Measurements from ENCODE around the gene VRK3.

VRK3 gene, protein sequence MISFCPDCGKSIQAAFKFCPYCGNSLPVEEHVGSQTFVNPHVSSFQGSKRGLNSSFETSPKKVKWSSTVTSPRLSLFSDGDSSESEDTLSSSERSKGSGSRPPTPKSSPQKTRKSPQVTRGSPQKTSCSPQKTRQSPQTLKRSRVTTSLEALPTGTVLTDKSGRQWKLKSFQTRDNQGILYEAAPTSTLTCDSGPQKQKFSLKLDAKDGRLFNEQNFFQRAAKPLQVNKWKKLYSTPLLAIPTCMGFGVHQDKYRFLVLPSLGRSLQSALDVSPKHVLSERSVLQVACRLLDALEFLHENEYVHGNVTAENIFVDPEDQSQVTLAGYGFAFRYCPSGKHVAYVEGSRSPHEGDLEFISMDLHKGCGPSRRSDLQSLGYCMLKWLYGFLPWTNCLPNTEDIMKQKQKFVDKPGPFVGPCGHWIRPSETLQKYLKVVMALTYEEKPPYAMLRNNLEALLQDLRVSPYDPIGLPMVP

DNA sequence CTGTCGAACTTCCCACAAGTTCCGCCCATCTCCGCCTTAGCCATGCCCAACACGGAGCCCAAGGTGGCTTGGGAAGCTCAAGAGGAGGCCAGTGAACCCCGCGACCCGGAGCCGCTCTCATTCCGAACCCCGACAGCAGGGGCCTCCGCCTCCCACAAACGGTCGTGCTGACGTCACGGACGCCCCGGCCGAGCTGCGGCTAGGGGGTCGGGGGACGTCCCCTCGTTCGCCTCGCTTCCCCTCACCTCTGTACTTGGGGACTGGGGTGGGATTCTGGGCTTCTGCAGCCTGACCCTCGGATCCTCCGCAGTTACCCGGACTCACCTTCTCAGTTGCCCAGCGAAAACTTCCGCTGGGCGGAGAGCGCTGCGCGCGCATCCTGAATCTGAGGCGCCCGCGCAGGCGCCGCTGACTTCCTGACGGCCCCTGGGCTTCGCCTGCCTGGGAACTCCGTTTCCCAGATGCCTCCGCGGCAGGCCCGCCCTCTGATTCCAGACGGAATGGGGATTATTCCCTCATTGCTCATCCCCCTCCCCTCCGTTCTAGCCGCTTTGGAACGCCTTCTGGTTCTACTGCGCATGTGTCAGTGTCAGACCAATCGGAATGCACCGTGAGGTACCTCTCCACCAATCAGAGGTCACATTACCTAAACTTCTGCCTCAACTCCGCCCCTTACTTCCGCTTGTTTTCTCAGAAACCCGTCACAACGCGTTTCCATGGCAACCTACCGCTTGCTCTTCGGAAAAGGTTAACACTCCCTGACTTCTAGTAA is at the start of gene VRK3:
VRK3 (minus strand) TSS at position 351 of the 772 bp plus-strand sequence. CDS start 9,210 bp downstream, outside the sequence.
- TF ChIP-seq GATA2 (IDR thresholded peaks at IDR 0.05; ENCODE audit: low read depth, low read length): no peak
- TF ChIP-seq GATA3 (IDR thresholded peaks at IDR 0.05; ENCODE audit: low read depth, low read length): no peak

DNA sequence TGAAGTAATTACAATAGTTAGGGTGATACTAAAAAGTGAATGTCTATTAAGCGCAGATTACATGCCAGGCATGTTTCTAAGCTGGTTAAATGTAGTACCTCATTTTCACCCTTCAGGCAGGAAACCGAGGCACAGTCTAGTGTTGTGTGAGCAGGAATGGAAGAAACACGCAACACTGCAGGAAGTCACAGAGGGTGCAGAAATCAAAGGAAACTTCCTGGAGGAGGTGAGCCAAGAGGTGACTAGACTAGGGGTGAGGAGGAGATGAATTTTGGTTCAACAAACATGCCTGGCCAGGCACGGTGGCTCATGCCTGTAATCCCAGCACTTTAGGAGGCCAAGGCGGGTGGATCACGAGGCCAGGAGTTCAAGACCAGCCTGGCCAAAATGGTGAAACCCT is 42.4 kb upstream of the VRK3 start:
- TF ChIP-seq GATA3 (IDR thresholded peaks at IDR 0.05; ENCODE audit: low read depth, low read length): no peak
- no peak for TF ChIP-seq GATA2 (IDR thresholded peaks at IDR 0.05; ENCODE audit: low read depth, low read length)

DNA sequence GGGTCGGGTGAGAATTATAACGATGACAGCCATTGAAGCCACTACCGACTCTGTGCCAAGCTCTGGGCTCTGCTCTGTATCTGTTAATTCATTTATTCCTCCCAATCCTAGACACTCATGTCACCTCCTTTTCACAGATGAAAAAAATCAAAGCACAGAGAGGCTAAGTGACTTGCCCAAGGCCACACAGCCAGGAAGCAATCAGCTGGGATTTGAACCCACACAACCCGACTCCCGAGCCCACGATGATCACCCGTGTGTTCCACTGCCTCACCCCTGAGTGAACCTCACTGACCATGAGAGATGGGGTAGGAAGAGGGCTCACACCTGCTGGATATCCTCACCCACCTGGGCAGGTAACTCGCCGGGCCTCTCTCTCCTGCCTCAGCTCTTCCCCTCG is 40.8 kb upstream of the VRK3 start:
- TF ChIP-seq GATA3 (IDR thresholded peaks at IDR 0.05; ENCODE audit: low read depth, low read length): no peak
- no peak for TF ChIP-seq GATA2 (IDR thresholded peaks at IDR 0.05; ENCODE audit: low read depth, low read length)

DNA sequence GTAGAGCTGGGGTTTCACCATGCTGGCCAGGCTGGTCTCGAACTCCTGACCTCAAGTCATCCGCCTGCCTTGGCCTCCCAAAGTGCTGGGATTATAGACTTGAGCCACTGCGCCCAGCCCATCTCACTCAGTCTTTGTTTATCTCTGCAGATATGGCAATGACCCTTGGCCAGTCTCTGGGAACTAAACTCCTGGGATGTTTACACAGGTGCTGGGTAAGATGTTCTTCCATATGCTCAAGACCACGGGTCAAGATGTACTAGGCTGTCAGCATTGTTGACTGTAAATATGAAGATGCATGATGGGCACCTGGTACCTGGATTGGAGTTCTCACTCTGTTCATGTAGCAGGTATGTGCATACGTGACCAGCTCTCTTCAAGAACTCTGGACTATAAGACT is 36.5 kb upstream of the VRK3 start:
- TF ChIP-seq GATA2 (IDR thresholded peaks at IDR 0.05; ENCODE audit: low read depth, low read length) (no peak), GATA3 (IDR thresholded peaks at IDR 0.05; ENCODE audit: low read depth, low read length) (no peak)

DNA sequence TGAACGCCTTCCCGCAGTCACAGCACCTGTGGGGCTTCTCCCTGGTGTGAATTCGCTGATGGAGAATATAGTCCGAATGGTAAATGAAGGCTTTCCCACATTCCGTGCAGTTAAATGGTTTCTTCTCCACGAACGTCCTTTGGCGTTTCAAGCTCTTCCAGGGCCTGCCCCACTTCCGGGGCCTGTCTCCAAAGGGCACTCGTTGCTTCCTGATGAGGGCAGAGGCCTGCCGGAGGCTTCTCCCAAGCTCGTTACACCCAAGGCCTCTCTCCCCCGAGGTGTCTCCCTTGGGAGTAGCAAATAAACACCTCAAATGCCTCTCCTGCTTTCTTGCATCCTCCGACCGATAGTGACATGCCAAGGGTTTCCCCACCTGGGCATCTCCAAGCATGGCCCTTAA is 34.9 kb upstream of the VRK3 start:
- TF ChIP-seq GATA3 (IDR thresholded peaks at IDR 0.05; ENCODE audit: low read depth, low read length) (no peak), GATA2 (IDR thresholded peaks at IDR 0.05; ENCODE audit: low read depth, low read length) (no peak)

DNA sequence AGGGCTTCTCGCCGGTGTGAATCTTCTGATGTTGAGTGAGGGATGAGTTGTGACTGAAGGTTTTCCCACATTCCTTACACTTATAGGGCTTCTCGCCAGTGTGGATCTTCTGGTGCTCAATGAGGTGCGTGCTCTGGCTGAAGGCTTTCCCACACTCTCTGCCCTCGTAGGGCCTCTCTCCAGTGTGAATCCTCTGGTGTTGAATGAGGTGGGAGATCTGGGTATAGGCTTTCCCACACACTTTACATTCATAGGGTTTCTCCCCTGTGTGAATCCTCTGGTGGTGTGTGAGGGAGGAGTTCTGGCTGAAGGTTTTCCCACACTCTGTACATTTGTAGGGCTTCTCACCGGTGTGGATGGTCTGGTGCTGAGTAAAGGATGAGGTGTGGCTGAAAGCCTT is 33.9 kb upstream of the VRK3 start:
- TF ChIP-seq GATA3 (IDR thresholded peaks at IDR 0.05; ENCODE audit: low read depth, low read length) (no peak), GATA2 (IDR thresholded peaks at IDR 0.05; ENCODE audit: low read depth, low read length) (no peak)

DNA sequence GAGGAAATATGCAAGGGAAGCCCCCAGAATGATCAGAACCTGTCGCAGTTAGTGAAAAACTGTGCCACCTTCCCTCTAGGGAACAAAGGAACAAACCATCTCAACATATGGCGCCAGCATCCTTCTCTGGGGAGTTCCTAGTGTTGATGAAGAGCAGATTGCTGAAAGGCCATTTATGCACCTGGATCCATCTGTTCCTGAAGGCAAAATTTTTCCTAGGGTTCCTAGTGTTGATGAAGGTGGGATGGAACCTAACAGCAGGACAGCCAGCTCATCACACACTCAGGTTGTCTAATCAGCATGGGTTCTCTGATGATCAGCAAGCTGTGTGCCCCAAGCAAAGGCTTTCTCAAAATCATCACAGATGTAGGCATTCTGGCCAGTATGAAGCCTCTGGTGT is 33.3 kb upstream of the VRK3 start:
- TF ChIP-seq GATA2 (IDR thresholded peaks at IDR 0.05; ENCODE audit: low read depth, low read length) (no peak), GATA3 (IDR thresholded peaks at IDR 0.05; ENCODE audit: low read depth, low read length) (no peak)

DNA sequence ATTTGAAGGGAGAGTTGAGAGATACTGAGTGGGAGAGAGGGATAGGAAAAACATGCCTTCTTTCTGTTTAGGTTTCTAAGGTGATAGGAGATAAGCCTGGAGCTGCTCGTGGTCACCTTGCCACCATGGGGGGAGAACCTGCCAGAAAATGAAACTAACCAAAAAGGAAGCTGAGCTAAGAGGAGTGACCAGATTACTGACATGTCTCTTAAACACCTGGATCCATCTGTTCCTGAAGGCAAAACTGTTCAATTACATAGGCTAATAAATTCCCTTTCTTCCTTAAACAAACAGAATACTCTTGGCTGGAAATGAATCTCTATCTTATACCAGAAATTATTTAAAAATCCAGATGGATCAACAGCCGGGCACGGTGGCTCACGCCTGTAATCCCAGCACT is 27.9 kb upstream of the VRK3 start:
- no peak for TF ChIP-seq GATA3 (IDR thresholded peaks at IDR 0.05; ENCODE audit: low read depth, low read length)
- TF ChIP-seq GATA2 (IDR thresholded peaks at IDR 0.05; ENCODE audit: low read depth, low read length): no peak

DNA sequence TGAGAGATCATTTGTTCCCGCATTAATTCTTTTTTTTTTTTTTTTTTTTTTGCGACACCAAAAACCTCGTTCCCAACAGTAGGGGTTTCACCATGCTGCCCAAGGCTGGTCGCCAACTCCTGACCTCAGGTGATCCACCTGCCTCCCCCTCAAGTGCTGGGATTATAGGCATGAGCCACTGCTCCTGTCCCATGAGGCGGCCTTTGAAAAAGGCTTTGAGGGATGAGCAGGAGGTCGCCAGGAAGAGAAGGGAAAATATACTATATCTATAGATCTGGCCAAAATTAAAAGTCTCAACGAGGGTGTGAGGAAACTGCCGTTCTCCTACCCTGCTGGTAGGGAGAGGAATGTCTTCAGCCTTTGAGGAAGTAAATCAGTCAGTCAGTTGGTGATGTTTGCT is 26.8 kb upstream of the VRK3 start:
- TF ChIP-seq GATA3 (IDR thresholded peaks at IDR 0.05; ENCODE audit: low read depth, low read length) (no peak), GATA2 (IDR thresholded peaks at IDR 0.05; ENCODE audit: low read depth, low read length) (no peak)

DNA sequence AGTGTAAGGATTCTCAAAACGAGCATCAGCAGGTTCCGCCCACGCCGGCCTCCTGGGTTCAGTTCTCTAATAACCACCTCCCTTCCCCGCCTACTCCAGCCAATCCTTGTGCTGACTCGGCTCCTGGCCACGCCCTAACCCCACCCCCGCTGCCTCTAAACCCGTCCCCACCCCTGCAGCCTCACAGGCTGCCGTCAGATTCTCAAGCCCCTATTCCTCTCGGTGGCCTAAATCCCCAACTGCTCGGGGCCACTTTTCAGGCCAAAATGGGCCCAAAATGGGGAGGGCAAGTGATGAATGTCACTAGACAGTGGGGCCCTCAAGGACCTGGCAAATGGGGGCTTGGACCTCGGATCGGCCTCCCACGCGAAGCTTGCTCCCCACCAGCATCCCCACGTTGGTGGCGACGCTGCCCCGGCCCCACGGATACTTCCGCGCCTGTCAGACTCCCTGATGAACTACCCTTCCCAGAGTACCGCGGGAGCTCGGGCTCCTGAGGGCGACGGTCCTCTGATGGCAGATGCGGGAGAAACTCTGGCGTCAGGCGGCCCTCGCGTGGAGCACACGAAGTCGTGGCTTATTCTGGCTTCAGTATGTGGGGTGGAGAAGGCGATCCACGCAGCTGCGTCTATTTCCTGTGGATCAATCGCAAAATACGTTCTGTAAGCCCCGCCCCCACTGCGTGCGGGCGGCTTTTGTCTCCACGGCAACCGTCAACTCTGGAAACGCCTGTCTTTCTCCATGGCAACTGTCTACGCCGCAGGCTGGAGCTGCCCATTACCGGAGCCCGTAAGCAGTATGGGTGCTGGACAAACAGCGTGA is 25.4 kb upstream of the VRK3 start:
- no peak for TF ChIP-seq GATA2 (IDR thresholded peaks at IDR 0.05; ENCODE audit: low read depth, low read length)
- TF ChIP-seq GATA3 (IDR thresholded peaks at IDR 0.05; ENCODE audit: low read depth, low read length): no peak

DNA sequence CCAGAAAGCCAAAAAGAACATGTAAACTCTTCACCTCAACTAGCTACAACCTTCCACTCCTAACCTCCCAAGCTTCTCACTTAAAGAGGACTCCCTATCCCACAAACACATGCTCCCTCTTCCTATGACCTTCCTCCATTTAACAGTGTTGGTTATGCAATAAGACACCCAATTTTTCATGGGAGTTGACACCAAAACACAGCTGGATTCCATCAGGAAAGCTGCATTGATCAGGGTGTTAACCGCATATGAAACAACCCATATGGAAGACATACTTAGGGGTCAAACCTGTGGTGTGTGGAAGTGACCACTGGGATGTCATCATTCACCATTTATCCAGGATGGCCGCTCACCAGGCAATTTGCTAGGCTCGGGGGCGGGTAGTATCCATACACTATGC is 22.5 kb upstream of the VRK3 start:
- no peak for TF ChIP-seq GATA3 (IDR thresholded peaks at IDR 0.05; ENCODE audit: low read depth, low read length)
- no peak for TF ChIP-seq GATA2 (IDR thresholded peaks at IDR 0.05; ENCODE audit: low read depth, low read length)

DNA sequence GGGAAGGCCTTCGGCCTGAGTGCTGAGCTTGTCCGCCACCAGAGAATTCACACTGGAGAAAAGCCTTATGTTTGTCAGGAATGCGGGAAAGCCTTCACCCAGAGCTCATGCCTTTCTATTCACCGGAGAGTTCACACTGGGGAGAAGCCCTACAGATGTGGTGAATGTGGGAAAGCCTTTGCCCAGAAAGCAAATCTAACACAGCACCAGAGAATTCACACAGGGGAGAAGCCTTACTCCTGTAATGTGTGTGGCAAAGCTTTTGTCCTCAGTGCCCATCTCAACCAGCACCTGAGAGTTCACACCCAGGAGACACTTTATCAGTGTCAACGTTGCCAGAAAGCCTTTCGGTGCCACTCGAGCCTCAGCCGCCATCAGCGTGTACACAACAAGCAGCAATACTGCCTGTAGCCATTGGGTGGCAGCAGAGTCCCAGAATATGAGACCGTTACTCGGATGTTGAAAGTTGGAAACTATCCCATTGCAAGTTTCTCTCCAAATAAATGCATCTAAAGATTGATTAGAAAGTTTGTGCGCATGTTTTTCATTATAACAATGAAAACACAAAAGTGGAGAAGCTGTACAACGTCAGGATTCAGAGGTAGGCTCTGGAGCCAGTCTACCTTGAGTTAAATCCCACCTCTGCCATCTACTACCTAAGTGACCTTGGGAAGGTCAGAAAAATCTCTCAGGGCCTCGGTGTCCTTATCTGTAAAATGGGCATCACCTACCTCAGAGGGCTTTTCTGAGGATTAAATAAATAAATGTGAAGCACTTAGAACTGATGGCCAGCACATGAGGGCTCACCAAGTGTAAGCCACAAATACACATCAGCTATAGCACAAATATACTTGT is 21.7 kb upstream of the VRK3 start:
- TF ChIP-seq GATA2 (IDR thresholded peaks at IDR 0.05; ENCODE audit: low read depth, low read length) (no peak), GATA3 (IDR thresholded peaks at IDR 0.05; ENCODE audit: low read depth, low read length) (no peak)

DNA sequence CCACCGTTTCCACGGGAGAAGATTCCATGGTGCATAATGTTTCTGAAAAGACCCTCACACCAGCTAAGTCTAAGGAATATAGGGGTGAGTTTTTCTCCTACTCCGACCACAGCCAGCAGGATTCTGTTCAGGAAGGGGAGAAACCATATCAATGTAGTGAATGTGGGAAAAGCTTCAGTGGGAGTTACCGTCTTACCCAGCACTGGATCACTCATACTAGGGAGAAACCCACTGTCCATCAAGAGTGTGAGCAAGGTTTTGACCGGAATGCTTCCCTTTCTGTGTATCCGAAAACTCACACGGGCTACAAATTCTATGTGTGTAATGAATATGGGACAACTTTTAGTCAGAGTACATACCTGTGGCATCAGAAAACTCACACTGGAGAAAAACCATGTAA is 19.8 kb upstream of the VRK3 start:
- TF ChIP-seq GATA2 (IDR thresholded peaks at IDR 0.05; ENCODE audit: low read depth, low read length): no peak
- TF ChIP-seq GATA3 (IDR thresholded peaks at IDR 0.05; ENCODE audit: low read depth, low read length): no peak
